A204.1 (cell line): ENCODE results near the gene AGER.
A peak's percentile ranks its signal among the peaks of the same experiment; 100 is the strongest.
"Not testable (repeated sequence)": the region's sequence is repeated elsewhere in the genome, so short reads cannot be mapped to it uniquely, and the experiment has no call there.

ENCODE experiments used
- FAIRE-seq: peaks from 2 replicates; lab custom pipeline; 2012; peaks lifted over from hg19 to GRCh38; lab: Jason Lieb, UNC

AGER gene

DNA sequence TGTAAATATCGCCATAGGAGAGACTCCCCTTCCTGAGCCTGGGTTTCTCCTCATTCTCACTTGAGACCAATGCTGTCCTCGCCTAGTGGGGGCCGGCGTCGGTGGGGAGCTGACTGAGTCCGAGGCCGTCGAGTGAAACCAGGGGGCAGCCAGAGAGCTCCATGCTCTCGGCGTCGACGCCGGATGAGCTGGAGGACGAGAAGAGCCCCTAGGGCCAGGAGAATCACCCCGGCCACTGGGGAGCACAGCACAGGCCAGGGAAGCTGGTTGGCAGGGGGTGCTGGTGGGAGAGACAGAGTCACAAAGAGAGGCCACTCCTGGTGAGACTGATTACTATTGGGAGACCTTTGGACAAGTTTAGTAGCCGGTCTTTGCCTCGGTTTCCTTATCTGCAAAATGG, 14.8 kb upstream of the AGER start:
- FAIRE-seq, result no peak

DNA sequence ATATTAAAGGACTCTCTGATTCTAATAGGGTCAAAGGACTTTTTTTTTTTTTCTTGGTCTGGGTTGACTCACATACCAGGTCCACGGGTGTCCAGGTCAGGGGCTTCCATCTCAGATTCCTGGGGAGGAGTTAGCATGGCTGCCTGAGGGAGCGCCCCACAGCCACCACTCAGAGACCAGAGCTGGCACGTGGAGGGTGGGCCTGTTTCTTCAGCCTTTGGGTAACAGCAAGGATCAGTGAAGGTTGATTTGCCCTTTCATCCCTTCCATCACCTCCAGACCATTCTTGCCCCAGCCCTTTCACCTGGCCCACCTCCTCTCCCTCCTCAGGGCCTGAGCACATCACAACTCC, 14.3 kb upstream of the AGER start:
- FAIRE-seq, result no peak

DNA sequence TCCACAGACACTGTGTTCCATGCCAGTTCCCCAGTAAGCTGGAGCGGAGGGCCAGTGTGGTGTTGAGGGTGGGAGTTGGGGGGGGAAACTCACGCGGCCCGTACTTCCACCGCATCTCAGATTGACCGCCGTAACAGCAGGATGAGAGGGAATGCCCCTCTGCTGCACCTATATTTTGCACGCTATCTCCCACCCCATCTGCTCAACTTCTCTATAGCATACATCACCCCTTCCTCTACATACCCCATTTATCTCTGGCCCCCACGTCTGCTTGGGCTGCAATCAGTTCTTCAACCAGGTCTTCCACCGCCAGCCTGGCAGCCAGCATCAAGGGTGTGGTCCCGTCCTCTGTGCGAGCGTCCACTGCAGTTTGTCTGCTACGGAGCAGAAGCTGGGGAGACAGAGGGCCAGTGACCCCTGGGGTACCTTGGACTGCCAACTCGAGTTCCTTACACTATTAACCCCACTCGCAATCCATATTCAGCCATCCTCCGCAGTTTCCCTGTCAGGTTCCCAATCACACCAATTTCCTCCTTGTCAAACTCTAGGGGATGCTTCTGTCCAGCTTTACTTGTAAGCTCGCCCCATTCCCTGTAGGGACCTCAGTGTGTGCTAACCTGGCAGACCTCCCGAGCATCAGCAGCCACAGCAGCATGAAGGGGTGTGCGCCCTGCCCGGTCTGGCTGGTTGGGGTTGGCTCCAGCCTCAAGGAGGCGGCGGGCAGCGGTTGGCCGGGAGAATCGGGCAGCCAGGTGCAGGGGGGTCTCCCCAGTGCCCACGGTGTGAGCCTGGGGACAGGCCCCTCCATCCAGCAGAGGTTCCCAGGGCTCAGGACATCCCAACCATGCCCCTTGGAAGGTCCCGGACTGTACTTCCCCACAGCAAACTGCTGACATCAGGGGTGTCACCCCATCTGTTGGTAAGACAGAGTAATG, 12.9 kb upstream of the AGER start:
- no peak for FAIRE-seq

DNA sequence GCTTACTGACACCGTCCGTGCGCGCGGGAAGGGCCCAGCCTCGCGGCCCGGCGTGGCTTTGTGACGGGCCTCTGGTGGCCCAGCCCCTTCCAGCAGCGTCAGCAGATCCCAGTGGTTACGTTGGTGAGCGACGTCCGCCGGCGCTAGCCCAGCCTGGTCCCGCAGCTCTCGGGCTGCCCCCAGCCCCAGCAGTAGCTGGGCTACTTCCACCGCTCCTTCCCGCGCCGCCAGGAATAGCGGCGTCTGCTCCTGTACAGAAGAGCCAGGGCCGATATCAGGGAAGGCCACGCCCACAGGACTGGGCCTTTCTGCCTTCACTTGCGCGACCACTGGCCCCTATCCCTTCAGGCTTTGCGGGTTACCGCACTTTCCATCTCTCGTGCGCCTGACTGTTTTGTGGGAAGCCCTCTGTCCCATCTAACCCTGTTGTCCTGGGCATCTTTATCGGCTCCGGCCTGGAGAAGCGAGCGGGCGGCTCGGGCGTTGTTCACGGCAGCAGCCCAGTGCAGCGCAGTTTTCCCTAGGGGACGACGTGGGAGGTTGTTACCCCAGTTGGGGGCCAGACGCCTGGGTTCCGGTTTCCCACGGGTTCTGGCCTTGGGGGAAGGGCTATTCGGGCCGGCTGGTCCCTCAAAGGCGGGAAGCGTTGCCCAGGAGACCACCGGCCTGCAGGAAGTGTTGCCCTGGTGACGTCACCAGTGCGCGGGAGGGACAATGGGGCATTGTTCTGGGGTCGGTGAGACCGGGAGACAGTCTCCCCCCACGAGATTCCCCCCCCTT, 12.0 kb upstream of the AGER start:
- no peak for FAIRE-seq

DNA sequence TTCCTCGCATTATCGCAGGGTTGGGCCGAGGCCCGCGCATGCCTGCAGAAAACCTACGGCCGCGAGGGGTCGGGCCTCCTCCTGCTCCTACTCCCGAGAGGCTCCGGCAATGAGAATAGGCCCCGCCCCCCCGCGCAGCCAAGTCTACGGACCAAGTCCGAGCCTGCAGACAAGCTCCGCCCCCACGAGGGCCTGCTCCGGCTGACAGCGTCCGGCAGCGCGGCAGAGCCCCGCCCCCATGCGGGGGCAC, 11.5 kb upstream of the AGER start:
- FAIRE-seq, result peak; percentile 97

DNA sequence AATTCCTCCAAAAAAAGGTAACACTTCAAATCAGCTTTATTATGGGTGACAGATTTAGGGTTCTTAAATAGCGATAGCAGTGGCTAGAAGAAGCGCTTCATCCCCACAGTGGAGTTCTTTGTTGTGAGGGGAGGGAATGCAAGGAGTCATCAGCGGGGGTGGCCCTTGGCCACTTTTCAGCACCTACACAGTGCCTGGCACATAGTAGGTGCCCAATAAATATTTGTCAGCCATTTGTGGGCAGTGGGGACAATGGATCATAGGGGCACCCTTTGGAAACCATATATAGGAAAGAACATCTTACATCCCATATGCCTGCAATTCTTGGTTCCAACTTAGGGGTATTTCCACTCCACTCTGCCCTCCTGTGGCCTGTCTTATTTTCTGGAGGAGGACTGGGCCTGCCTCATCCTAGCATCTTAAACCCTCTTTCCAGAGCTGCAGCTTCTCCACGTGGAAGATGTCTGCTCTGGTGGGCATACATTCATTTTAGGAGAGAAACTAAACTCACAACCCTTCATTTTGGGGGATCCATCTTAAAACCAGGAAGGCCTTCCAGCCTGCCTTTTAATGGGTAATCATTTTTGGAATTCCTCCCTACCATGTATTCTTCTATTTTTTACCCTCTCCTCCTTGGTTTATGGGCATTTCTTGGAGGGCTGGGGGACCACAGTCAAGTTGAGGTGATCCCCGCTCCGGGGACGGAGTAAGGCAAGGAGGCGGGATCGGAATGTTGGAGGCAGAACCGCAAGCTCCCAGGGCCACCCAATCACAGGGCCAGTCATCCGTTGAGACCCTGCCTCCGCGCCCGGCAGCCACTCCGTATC, 11.0 kb upstream of the AGER start:
- FAIRE-seq, result no peak

DNA sequence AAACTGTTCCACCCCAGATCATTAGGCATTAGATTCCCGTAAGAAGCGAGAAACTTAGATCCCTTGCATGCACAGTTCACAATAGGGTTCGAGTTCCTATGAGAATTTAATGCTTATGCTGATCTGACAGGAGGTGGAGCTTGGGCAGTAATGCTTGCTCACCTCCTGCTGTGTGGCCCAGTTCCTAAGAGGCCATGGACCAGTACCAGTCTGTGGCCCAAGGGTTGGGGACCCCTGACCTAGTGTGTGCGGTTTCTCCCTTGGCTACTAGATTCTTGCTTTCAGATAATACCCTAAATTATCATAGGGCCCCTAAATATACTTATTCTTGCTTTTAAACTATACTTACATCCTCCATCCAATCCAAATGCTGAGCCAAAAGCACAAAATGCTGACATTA, 10.3 kb upstream of the AGER start:
- no peak for FAIRE-seq

DNA sequence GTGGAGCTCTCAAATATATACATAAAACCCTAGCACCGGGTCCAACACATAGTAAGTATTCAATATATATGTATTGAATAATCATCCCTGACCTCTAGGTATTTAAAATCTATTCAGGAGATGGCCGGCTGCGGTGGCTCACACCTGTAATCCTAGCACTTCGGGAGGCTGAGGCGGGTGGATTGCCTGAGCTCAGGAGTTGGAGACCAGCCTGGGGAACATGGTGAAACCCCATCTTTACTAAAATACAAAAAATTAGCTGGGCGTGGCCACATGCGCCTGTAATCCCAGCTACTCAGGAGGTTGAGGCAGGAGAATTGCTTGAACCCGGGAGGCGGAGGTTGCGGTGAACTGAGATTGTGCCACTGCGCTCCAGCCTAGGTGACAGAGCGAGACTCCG, 9.0 kb upstream of the AGER start:
- FAIRE-seq, result not testable (repeated sequence)

DNA sequence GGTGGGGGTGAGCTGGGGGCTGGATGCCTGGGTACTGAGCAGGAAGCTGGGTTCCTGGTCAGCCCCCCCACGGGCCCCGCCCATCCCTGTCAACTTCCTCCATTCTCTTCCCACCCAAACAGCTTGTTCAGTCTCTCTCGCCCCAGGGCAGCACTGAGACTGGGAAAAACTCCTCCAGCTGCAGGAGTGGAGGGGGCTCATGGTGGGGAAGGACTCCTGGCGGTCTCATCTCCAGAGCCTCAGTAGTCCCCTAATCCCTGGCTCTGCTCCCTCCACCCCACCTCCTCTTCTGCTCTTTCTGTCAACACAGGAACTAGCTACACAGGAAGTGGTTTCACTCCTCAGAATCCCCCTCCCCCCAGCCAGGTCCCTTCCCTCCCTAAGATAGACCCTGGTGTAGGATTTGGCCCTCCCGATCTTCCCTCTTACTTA, 8.6 kb upstream of the AGER start, which contains the start of gene GPSM3:
Gene GPSM3 (minus strand): TSS at position 36 of the 432 bp plus-strand sequence. CDS start 130 bp downstream, outside the sequence.
- FAIRE-seq, result no peak

DNA sequence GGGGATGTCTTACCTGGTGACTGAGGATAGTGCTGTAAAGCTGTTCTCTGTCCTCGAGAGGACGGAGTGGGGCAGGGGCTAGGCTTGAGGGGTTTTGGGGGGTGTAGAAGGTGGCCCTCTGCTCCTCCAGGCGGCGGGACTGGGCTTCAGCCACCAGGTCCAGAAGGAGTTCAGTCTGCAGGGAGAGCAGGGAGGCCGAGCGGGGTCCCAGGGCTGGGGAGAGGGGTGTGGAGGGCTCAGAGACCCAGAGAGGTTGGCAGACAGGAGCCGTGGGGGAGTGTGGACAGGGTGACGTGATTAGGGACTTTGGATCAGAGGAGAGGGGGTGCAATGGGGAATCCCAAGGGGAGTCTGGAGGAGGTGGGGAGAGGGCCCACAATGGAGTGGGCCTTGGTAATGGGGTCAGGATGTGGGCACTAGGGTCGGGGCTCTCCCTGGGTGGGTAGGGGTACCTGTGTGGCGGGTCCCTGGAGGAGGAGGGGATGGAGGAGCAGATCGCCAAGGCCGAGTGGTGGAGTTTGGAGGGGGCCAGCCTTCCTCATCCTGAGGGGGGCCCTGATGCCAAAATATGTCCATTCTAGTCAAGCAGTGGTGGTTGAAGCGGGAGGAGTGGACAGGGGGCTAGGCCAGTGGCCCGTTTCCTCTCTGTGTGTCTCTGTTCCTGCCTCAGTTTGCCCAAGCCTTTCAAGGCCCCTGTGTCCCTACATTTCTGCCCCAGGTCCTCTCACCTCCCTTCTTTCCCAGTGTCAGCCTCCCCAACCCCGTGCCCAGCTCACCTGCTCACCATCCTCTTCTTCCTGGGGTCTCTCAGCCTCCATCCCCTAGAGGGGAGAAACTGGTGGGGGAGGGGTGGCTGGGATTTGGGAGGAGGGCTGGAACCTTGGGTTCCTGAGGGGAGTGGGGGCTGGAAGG, 7.9 kb upstream of the AGER start:
- FAIRE-seq, result no peak

DNA sequence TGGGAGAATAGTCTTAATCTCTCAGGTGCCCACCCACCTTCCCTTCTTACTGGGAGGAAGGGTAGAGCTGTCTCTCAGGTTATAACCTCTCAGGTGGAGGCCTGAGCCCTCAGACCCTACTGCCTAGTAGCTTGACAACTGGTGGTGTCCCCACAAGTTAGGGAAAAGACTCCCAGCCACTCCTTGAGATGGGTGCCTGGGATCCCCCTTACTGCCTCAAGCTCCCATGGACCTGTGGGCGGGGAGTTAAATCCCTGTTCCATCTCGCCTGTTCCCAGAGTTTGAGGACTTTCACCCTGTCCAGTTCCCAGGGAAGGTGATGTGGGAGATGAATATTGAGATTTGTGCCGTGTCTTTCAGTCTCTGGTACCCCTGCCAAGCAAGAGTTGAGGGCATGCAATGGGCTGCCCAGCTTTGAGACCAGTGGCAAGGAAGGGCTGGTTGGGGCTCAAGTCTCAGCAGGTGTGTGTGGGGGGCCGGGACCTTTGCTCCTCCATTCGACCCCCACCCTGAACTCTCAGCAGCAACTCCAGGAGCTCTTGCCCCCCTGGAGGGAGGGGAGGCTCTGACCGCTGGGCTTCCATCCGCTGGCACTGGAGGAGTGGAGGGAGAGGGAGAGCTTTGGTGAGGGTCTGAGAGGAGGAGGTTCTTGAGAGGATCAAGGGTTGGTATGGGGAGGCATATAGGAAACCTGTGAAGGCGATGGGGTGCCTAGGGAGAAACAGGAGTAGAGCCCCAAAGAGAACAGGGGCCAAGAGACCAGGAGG, 7.0 kb upstream of the AGER start:
- no peak for FAIRE-seq

DNA sequence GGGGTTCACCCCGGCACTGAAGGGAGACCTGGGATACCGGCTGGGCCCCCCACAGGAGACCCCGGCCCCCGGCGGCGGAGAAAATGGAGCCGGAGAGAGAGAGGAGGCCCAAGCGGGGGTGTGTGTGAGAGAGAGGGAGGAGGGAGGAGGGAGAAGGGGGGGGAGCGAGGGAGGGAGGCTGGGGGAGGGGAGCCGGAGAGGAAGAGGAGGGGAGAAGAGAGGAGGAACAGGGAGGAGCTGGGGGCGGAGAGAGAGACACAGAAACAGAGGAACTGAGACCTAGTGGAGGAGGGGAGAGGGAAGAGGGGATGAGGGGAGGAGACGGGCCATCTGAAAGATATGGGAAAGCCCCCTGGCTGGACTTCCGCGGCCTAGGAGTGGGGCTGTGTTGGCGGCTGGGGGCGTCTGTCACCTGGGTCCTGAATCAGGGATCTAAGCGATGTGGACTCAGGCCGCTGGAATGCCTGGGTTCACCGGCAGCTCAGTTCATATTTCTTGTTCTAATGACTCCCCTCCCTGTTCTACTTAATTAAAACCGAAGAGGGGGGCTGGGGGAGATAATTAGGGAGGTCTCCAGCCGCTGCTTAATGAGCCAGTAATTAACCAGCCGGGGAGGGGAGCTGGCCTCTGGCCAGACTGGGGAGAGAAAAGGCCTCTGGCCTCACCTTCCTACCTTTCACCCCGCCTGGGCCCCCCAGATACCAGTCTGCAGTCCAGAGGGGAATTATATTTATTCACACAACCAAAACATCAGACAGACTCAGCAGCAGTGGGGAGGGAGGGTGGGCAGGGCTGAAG, 6.2 kb upstream of the AGER start, which contains the start of gene PBX2:
Gene PBX2 (minus strand): TSS at position 149 of the 798 bp plus-strand sequence. CDS start 287 bp downstream, outside the sequence.
- no peak for FAIRE-seq

DNA sequence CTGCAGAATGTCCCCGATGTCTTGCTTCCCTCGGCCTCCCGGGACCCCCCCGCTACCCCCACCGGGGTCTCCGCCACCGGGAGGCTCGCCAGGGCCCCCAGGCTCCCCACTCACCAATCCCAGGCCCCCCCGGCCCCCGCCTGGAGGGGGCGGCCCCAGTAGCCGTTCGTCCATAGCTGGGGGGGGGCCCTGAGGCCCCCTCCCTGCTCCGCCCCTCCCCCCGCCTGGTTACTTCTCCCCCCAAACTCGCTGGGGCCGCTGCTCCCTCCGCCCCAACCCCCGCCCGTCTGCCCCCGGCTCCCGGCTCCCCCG, 5.6 kb upstream of the AGER start:
- FAIRE-seq, result no peak

DNA sequence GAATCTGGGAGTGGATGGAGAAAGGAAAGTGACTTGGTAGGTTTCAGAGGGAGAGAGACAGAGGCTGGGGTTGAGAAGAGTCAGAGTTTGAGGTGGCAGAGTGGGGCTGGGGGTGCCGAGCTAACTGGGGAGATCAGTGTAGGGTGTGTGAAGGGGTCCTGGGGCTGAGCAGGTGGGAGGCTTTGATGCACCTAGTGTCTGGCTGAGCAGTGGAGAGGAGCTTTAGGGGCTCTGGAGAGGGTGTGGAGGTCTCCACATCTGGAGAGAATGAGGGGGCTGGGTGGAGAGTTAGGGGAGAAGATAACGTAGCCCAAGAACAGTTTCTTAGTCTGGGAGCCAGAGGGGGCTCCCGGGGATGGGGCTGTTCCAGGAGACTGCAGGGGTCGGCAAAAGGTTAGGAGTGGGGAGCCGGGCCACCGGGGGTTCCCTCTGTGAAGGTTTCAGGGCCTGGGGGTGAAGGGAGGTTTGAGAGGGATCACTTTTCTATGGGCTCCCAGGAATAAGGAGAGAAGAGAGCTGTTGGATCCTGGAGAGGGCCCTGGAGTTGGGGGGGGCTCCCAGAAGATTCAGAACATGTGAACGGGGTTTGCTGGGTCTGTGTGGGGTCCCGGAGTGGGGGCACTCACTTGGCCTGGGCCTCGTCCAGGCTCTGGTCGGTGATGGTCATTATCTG, 5.2 kb upstream of the AGER start:
- no peak for FAIRE-seq

DNA sequence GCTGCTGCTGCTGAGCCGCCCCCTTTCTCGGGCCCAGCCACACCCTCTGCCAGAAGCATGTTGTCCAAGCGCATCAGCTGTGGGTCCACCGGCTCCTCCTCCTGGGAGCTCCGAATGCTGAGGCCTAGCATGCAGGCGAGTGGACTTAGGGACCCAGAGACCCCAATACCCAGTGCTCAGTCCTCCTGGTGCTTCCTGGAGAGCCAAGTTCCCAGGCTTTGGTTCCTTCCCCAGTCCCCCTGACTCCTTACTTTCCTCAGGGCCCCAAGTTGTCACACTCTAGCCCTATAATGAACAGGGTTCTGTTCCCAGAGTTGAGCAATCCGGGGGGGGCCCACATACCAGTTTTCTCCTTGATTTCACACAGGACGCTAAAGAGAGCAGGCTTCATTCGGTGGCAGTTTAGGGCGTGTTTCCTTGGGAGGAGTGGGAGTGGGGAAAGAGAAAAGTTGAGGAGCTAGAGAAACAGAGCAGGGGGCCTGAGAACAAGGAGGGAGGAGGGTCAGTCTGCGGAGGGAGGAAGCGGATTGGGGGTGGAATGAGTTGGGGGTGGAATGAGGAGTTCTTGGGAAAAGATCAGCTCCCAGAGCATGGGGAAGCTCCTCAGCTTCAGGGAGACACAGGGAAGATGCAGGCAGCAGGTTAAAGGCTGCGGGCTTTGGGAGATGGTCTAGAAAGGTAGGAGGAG, 4.5 kb upstream of the AGER start:
- no peak for FAIRE-seq

DNA sequence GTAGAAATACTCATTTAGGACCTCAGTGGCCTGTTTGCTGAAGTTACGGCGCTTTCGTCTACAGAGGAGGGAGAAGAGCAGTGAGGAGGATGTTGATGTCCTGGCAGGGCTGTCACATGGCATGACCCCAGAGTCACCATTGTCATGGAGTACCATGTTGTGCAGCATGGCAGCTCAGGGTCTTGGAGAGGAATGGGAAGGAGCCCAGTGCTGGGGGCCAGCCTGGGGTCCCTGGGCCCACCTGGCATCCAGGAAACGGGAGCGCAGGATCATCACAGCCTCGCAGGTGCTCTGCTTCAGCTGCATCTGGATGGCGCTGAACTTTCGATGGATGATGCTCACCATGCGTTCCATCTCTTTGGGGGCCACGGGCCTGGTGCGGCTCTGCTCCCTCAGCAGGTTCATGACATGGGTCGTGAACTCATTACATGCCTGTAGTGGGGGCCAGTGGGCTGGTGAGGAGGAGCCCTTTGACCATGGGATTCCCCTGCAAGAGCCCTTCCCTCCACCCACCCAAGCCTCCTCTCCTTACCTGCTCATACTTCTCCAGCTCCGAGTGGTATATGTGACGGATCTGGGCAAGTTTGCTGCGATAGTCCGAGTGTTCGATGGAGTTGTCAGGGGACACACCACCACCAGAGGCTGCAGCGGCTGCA, 3.8 kb upstream of the AGER start:
- FAIRE-seq, result not testable (repeated sequence)

DNA sequence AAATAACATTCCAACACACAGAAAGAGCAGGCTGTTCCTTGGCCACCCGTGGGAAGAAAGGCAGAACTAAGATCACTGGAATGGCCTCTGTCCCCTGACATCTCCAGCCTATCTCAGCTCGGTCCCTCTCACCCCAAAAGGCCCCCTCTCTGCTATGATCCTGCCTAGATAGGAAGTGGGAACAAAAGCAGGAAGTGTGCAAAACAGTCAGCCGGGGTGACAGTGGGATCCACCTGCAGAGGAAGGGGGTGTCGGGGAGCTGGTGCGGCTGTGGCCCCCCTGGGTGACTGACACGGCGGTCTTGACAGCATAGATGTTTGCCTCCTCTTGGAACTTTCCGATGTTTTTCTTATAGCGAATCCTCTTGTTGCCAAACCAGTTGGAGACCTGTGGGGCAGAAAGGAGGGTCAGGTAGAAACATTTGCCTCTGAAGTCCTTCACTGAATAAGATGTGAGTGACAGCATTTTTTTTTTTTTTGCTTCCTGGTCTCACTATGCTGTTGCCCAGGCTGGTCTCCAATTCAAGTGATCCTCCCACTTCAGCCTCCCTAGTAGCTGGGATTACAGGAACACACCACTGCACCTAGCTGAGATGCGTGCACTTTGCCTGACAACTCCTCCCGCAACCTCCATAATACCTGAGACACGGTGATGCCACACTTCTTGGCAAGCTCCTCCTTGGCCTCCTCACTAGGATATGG, 3.1 kb upstream of the AGER start:
- FAIRE-seq, result no peak
